Pulmonary artery endothelial cell (primary cell): ENCODE results near the gene MDK. TPM values are rescaled to one million over a fixed set of nuclear protein-coding genes. Genes with fewer than 3 reads are reported as not detected.

ENCODE experiments used
- total RNA-seq: library from RNA; depleted of rRNA; stranded (reverse); fragments of >200 nt; gene quantifications from 2 replicates; pipeline ENCODE4 v1.2.3, GENCODE V29; 2014

Gene MDK
- total RNA-seq, 1 donor from 2014 or later, result 52.0 TPM

Other genes with a start within 250 kb of the MDK start
- gene CREB3L1, start 104.0 kb upstream of the MDK start, total RNA-seq, result 0.42 and 1.9 TPM in 2 replicates
- gene DGKZ, start 34.2 kb upstream of the MDK start, total RNA-seq, result 61.8 and 63.3 TPM in 2 replicates
- gene CHRM4, start 10.1 kb downstream of the MDK start, total RNA-seq, result 0.18 and 0.59 TPM in 2 replicates
- gene AMBRA1, start 212.4 kb downstream of the MDK start, total RNA-seq, result 15.8 and 16.7 TPM in 2 replicates
- gene HARBI1, start 235.6 kb downstream of the MDK start, total RNA-seq, result 5.2 and 5.8 TPM in 2 replicates
- 54.1 and 66.5 TPM in 2 replicates for gene ATG13, start 235.9 kb downstream of the MDK start, total RNA-seq